SK-N-SH (cell line): ENCODE measurements around the gene FAM228B. TPM values are rescaled to one million over a fixed set of nuclear protein-coding genes. Genes with fewer than 3 reads are reported as not detected.

Experiments
- CTCF ChIA-PET: fragments of 300-600, 350-600 bp; formaldehyde crosslinking; extraction: SDS; loops from one replicate; lab custom pipeline; 2021; lab: Yijun Ruan, JAX
- POLR2A ChIA-PET: fragments of 350-600 bp; sonication (Branson Sonifier 250); formaldehyde crosslinking; extraction: SDS; loops from one replicate; lab custom pipeline; 2020; ENCODE audit warnings: antibody characterized with exemption, inconsistent platforms; lab: Yijun Ruan, JAX
- DNase-seq: peaks from one replicate; pipeline ENCODE4 v3.0.0; 2012
- H2AFZ ChIP-seq: fragments of 200-600 bp; sonication (generic); 2 replicates; pipeline ENCODE4 v1.8.1; 2016; ENCODE audit warnings: antibody characterized with exemption, mild to moderate bottlenecking, low read depth
- H3F3A ChIP-seq: fragments of 200-600 bp; sonication (generic); replicated peaks from 2 replicates; pipeline ENCODE3; 2016; ENCODE audit warnings: antibody characterized with exemption, mild to moderate bottlenecking; ENCODE audit not compliant: insufficient read depth
- H3K27ac ChIP-seq, 2 experiments: fragments of 200-500 bp in 1 of 2; fragments of 200-600 bp in 1 of 2; sonication (Bioruptor generic) in 1 of 2; sonication (generic), shearing (Covaris generic) in 1 of 2; 2 replicates each; pipeline versions ENCODE4 v1.5.1 to v1.6.1; 2014 to 2016; ENCODE audit warnings: low read depth in 2 of 2, inconsistent platforms in 1 of 2, low read length in 1 of 2, mild to moderate bottlenecking in 1 of 2, mixed read lengths in 1 of 2
- H3K27me3 ChIP-seq: fragments of 200-600 bp; sonication (generic), shearing (Covaris generic); 2 replicates; pipeline ENCODE4 v1.6.1; 2016; ENCODE audit warnings: mixed run types; ENCODE audit not compliant: insufficient read depth
- H3K36me3 ChIP-seq, 2 experiments: fragments of 200-500 bp in 1 of 2; fragments of 200-600 bp in 1 of 2; sonication (Bioruptor generic) in 1 of 2; sonication (generic) in 1 of 2; replicated peaks in 1 of 2; 2 replicates each; pipeline versions ENCODE3 to v1.5.1; 2014 to 2016; ENCODE audit warnings: low read length in 1 of 2, mild to moderate bottlenecking in 1 of 2; ENCODE audit not compliant: insufficient read depth in 2 of 2, control insufficient read depth in 1 of 2
- H3K4me1 ChIP-seq, 2 experiments: fragments of 200-500 bp in 1 of 2; fragments of 200-600 bp in 1 of 2; sonication (Bioruptor generic) in 1 of 2; sonication (generic), shearing (Covaris generic) in 1 of 2; 2 replicates each; pipeline versions ENCODE4 v1.5.1 to v1.6.1; 2014 to 2016; ENCODE audit warnings: low read depth in 1 of 2, low read length in 1 of 2, mixed run types in 1 of 2; ENCODE audit not compliant: insufficient read depth in 2 of 2, control insufficient read depth in 1 of 2
- H3K4me2 ChIP-seq: fragments of 200-600 bp; sonication (generic), shearing (Covaris generic); 2 replicates; pipeline ENCODE4 v1.6.1; 2017; ENCODE audit warnings: mixed run types
- H3K4me3 ChIP-seq, 2 experiments: fragments of 200-500 bp in 1 of 2; fragments of 200-600 bp in 1 of 2; sonication (Bioruptor generic) in 1 of 2; sonication (generic), shearing (Covaris generic) in 1 of 2; 2 replicates each; pipeline versions ENCODE4 v1.5.1 to v1.8.1; 2014 to 2016; ENCODE audit warnings: low read depth in 2 of 2, inconsistent platforms in 1 of 2, low read length in 1 of 2, mild to moderate bottlenecking in 1 of 2, mixed read lengths in 1 of 2, moderate library complexity in 1 of 2
- H3K79me2 ChIP-seq: fragments of 200-600 bp; sonication (generic); 2 replicates; pipeline ENCODE4 v1.8.1; 2017; ENCODE audit warnings: mild to moderate bottlenecking; ENCODE audit not compliant: insufficient read depth
- H3K9ac ChIP-seq: fragments of 200-600 bp; sonication (generic); 2 replicates; pipeline ENCODE4 v1.6.1; 2017; ENCODE audit warnings: mixed run types
- H3K9me2 ChIP-seq: fragments of 200-600 bp; sonication (generic); 2 replicates; pipeline ENCODE4 v1.6.1; 2017; ENCODE audit warnings: mixed run types
- H3K9me3 ChIP-seq: fragments of 200-600 bp; sonication (generic); 2 replicates; pipeline ENCODE4 v1.6.1; 2017; ENCODE audit warnings: mixed run types, mild to moderate bottlenecking, moderate library complexity
- H4K20me1 ChIP-seq: fragments of 200-600 bp; sonication (generic); 2 replicates; pipeline ENCODE4 v1.6.1; 2017; ENCODE audit warnings: mild to moderate bottlenecking, mixed run types; ENCODE audit not compliant: insufficient read depth
- ELF1 ChIP-seq: IDR thresholded peaks from 2 replicates; pipeline ENCODE4 v1.4.0; 2012
- FOSL2 ChIP-seq: IDR thresholded peaks from 2 replicates; pipeline ENCODE4 v1.4.0; 2012; ENCODE audit warnings: low read depth, mild to moderate bottlenecking, moderate library complexity, borderline replicate concordance
- FOXJ3 ChIP-seq: sonication (generic); formaldehyde crosslinking; IDR thresholded peaks from 2 replicates; pipeline ENCODE4 v1.5.1; 2020; ENCODE audit warnings: mild to moderate bottlenecking, missing genetic modification reagents
- FOXM1 ChIP-seq: IDR thresholded peaks from 2 replicates; pipeline ENCODE4 v1.4.0; 2012; ENCODE audit warnings: low read depth, mild to moderate bottlenecking
- GABPA ChIP-seq: IDR thresholded peaks from 2 replicates; pipeline ENCODE4 v1.4.0; 2012; ENCODE audit warnings: low read depth, mild to moderate bottlenecking
- JUND ChIP-seq: IDR thresholded peaks from 2 replicates; pipeline ENCODE4 v1.4.0; 2012
- NFIC ChIP-seq: IDR thresholded peaks from 2 replicates; pipeline ENCODE4 v1.4.0; 2012; ENCODE audit warnings: borderline replicate concordance
- NRF1 ChIP-seq: IDR thresholded peaks from 2 replicates; pipeline ENCODE4 v1.6.1; 2012; ENCODE audit warnings: low read depth, mild to moderate bottlenecking, low read length
- RAD21 ChIP-seq: IDR thresholded peaks from 2 replicates; pipeline ENCODE4 v1.6.1; 2012; ENCODE audit warnings: mild to moderate bottlenecking, low read length
- RXRA ChIP-seq: IDR thresholded peaks from 2 replicates; pipeline ENCODE4 v1.4.0; 2012; ENCODE audit warnings: low read depth, mild to moderate bottlenecking, borderline replicate concordance
- SIN3A ChIP-seq: IDR thresholded peaks from 2 replicates; pipeline ENCODE4 v1.6.1; 2012; ENCODE audit warnings: low read depth, mild to moderate bottlenecking, low read length, moderate library complexity, borderline replicate concordance
- SMC3 ChIP-seq: IDR thresholded peaks from 2 replicates; pipeline ENCODE4 v1.6.1; 2012; ENCODE audit warnings: low read depth, low read length, improper control_type of control experiment
- TCF12 ChIP-seq: IDR thresholded peaks from 2 replicates; pipeline ENCODE4 v1.4.0; 2012
- YY1 ChIP-seq: IDR thresholded peaks from 2 replicates; pipeline ENCODE4 v1.4.0; 2012; ENCODE audit warnings: low read depth, mild to moderate bottlenecking
- WGBS: methylation state at CpG from one replicate; pipeline ENCODE4 v1.1.6; 2017; ENCODE audit warnings: low lambda C conversion rate; 5-methylcytosine and 5-hydroxymethylcytosine counted together
- polyA plus RNA-seq, 3 experiments: library from polyadenylated mRNA; depleted of rRNA; stranded (reverse); fragments of >200 nt; gene quantifications; 2 replicates each; pipeline ENCODE4 v1.2.3, GENCODE V29; 2012
- TF ChIP-seq, protein P1 (sequence below): IDR thresholded peaks from 2 replicates; pipeline ENCODE4; 2012
- TF ChIP-seq, protein P2 (sequence below): fragments of 200-600 bp; sonication (generic); IDR thresholded peaks from 2 replicates; pipeline ENCODE4 v1.6.1; 2017; ENCODE audit warnings: antibody characterized with exemption, mild to moderate bottlenecking, moderate library complexity
- TF ChIP-seq, protein P3 (sequence below): IDR thresholded peaks from 2 replicates; pipeline ENCODE4 v1.4.0; 2012; ENCODE audit warnings: low read depth, borderline replicate concordance

Gene FAM228B
- polyA plus RNA-seq, 1 of the 3 experiments (the other 2 are of a cell fraction) = 5.3 TPM

DNA sequence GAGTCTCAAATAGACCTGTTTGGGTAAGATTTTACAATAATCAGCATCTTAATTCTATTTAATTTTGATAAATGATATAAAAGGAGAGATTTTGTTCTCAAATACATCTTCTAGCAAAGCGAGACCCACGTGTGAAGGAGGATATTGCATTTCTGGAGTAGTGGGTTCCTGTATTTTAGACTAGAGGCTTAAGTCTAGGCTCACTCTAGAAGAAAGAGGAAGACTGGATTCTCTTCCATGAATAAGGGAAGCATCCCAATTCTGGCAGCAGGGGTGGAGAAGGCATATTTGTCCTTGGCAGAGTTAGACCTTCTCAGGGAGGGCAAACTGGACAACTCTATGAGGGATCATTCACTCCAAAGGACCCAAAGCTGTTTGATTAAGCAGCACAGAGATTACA lies 40.3 kb downstream of the FAM228B start (continued):
- TF ChIP-seq, protein P1, sequence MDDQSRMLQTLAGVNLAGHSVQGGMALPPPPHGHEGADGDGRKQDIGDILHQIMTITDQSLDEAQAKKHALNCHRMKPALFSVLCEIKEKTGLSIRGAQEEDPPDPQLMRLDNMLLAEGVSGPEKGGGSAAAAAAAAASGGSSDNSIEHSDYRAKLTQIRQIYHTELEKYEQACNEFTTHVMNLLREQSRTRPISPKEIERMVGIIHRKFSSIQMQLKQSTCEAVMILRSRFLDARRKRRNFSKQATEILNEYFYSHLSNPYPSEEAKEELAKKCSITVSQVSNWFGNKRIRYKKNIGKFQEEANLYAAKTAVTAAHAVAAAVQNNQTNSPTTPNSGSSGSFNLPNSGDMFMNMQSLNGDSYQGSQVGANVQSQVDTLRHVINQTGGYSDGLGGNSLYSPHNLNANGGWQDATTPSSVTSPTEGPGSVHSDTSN = no peak
- TF ChIP-seq JUND (no peak), TCF12 (no peak), NFIC (no peak), RXRA (no peak), FOSL2 (no peak), YY1 (no peak), FOXM1 (no peak)

DNA sequence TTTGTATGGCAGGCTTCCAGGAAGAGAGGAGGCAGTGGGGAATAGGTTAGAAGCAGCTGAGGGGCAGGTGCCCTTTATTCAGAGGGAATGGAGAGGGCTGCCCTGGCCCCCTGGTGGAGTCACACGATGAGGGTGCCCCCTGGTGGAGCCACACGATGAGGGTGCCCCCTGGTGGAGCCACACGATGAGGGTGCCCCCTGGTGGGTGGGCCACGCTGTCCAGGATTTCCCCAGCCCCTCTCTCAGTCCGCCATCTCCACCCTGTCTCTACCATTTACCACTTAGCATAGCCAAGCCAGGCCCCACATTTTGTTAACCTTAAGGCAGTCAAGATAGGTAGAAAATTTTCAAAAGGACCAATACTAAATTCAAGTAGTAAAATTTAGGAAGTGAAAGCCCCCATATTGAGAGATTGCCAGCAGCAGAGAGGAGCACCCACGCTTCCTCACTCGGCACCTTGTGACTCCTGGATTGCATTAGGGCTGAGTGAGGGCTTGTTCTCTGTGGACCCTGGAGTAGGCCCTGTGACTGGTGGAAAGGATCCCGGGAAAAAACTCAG lies 41.2 kb downstream of the FAM228B start:
- Histone ChIP-seq H3K27me3 (no peaks in the 10 kb centered on the region), H4K20me1 (no peaks in the 10 kb centered on the region), H3K36me3 (peaks cover 0 to 4% of the 10 kb centered on the region in 2 experiments), H3K9me3 (no peaks in the 10 kb centered on the region), H3K9ac (no peak overlapping the region), H3K27ac (no peak overlapping the region), H3K4me1 (no peaks in the 10 kb centered on the region), H3K4me3 (no peak overlapping the region), H3K9me2 (no peaks in the 10 kb centered on the region), H3K4me2 (no peak overlapping the region), H3K79me2 (no peaks in the 10 kb centered on the region), H2AFZ (no peak overlapping the region), H3F3A (no peaks in the 10 kb centered on the region)
- 77% methylated on average over 8 of the region's 8 CpGs for WGBS
- TF ChIP-seq, protein P2, sequence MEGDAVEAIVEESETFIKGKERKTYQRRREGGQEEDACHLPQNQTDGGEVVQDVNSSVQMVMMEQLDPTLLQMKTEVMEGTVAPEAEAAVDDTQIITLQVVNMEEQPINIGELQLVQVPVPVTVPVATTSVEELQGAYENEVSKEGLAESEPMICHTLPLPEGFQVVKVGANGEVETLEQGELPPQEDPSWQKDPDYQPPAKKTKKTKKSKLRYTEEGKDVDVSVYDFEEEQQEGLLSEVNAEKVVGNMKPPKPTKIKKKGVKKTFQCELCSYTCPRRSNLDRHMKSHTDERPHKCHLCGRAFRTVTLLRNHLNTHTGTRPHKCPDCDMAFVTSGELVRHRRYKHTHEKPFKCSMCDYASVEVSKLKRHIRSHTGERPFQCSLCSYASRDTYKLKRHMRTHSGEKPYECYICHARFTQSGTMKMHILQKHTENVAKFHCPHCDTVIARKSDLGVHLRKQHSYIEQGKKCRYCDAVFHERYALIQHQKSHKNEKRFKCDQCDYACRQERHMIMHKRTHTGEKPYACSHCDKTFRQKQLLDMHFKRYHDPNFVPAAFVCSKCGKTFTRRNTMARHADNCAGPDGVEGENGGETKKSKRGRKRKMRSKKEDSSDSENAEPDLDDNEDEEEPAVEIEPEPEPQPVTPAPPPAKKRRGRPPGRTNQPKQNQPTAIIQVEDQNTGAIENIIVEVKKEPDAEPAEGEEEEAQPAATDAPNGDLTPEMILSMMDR = peak; percentile 61
- TF ChIP-seq SMC3 (peak; percentile 55), FOXM1 (no peak), NFIC (no peak), RAD21 (peak; percentile 50)
- DNase-seq = peak; percentile 67
- ChIA-PET POLR2A (interaction anchor here (1.0 kb wide), 1 partner anchor 80 kb away, joined by 3 read pairs; no protein-coding TSS in a partner anchor), CTCF (interaction anchor here (0.6 to 1.4 kb wide), 4 partner anchors 9 to 1867 kb away, joined by 3 to 7 read pairs (median 3); no protein-coding TSS in a partner anchor)

DNA sequence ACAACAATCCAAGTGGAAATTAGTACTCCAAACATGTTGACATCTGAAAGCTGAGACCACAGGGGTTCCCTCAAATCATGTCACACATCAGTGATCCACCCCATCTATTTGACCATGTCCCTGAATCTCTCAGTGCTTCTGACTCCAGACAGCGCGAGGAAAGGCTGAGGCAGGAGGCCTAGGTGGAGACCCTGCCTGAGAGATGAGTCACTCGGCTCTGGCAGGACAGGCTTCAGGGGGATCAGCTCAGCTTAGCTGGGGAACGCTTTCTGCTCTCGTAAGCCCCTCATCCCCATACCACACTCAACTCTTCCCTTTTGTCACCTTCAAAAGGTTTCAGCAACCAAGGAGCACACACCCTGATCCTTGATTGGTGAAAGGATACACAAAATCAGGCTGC lies 45.8 kb downstream of the FAM228B start:
- no peaks in the 10 kb centered on the region for H3K27me3 ChIP-seq
- no peaks in the 10 kb centered on the region for H3K9me2 ChIP-seq
- POLR2A ChIA-PET = no interaction called here
- no peak overlapping the region for H3K9ac ChIP-seq
- H3K9me3 ChIP-seq = no peaks in the 10 kb centered on the region
- no peaks in the 10 kb centered on the region for H4K20me1 ChIP-seq
- 90% methylated on average over 5 of the region's 5 CpGs for whole genome bisulfite sequencing
- H3K4me3 ChIP-seq = no peak overlapping the region
- DNase-seq = no peak
- no peaks in the 10 kb centered on the region for H3K36me3 ChIP-seq
- H3F3A ChIP-seq = no peaks in the 10 kb centered on the region
- H3K27ac ChIP-seq = no peak overlapping the region
- no peaks in the 10 kb centered on the region for H3K79me2 ChIP-seq
- no peaks in the 10 kb centered on the region for H3K4me1 ChIP-seq
- H3K4me2 ChIP-seq = no peak overlapping the region
- CTCF ChIA-PET = interaction anchor here (1.2 kb wide), 1 partner anchor 85 kb away, joined by 4 read pairs; the partner anchor contains the start of gene TP53I3
- H2AFZ ChIP-seq = no peak overlapping the region
- no peak for TF ChIP-seq RXRA
- no peak for TF ChIP-seq JUND
- no peak for TF ChIP-seq NRF1
- TF ChIP-seq GABPA = no peak
- TF ChIP-seq, protein P2 = no peak
- TF ChIP-seq, protein P3, sequence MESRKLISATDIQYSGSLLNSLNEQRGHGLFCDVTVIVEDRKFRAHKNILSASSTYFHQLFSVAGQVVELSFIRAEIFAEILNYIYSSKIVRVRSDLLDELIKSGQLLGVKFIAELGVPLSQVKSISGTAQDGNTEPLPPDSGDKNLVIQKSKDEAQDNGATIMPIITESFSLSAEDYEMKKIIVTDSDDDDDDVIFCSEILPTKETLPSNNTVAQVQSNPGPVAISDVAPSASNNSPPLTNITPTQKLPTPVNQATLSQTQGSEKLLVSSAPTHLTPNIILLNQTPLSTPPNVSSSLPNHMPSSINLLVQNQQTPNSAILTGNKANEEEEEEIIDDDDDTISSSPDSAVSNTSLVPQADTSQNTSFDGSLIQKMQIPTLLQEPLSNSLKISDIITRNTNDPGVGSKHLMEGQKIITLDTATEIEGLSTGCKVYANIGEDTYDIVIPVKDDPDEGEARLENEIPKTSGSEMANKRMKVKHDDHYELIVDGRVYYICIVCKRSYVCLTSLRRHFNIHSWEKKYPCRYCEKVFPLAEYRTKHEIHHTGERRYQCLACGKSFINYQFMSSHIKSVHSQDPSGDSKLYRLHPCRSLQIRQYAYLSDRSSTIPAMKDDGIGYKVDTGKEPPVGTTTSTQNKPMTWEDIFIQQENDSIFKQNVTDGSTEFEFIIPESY = no peak
- no peak for TF ChIP-seq SMC3
- TF ChIP-seq FOSL2 = no peak
- TF ChIP-seq SIN3A = no peak
- TF ChIP-seq ELF1 = no peak
- no peak for TF ChIP-seq FOXJ3 (CRISPR knock-in tag)
- no peak for TF ChIP-seq RAD21
